H9 (cell line): ENCODE results near the gene LRRC7. TPM values are rescaled to one million over a fixed set of nuclear protein-coding genes. Genes with fewer than 3 reads are reported as not detected.
A peak's percentile ranks its signal among the peaks of the same experiment; 100 is the strongest.

Source experiments
- DNase-seq: peaks from one replicate; pipeline ENCODE4 v3.0.0-alpha.2; 2017
- H2AFZ ChIP-seq: one replicate; pipeline ENCODE4 v1.6.1; 2013; ENCODE audit warnings: mild to moderate bottlenecking, low read length, control low read depth, moderate library complexity
- H2AK5ac ChIP-seq: 2 replicates; pipeline ENCODE4 v1.6.1; 2013; ENCODE audit warnings: low read length, control low read depth, mixed read lengths; ENCODE audit not compliant: insufficient read length
- H2BK120ac ChIP-seq: one replicate; pipeline ENCODE4 v1.6.1; 2013; ENCODE audit warnings: low read depth, mild to moderate bottlenecking, low read length, control low read depth, inconsistent platforms; ENCODE audit not compliant: poor library complexity, severe bottlenecking
- H2BK12ac ChIP-seq: 2 replicates; pipeline ENCODE4 v1.6.1; 2013; ENCODE audit warnings: low read length, control low read depth, mixed read lengths, low read depth; ENCODE audit not compliant: insufficient read length
- H2BK15ac ChIP-seq: 2 replicates; pipeline ENCODE4 v1.6.1; 2013; ENCODE audit warnings: low read depth, low read length, control low read depth
- H2BK20ac ChIP-seq: one replicate; pipeline ENCODE4 v1.6.1; 2013; ENCODE audit warnings: low read depth, mild to moderate bottlenecking, low read length, control low read depth, inconsistent platforms; ENCODE audit not compliant: poor library complexity, severe bottlenecking
- H2BK5ac ChIP-seq: 2 replicates; pipeline ENCODE4 v1.6.1; 2013; ENCODE audit warnings: low read length, control low read depth, mixed read lengths; ENCODE audit not compliant: insufficient read length
- H3K14ac ChIP-seq: 2 replicates; pipeline ENCODE4 v1.6.1; 2013; ENCODE audit warnings: low read length, control low read depth; ENCODE audit not compliant: insufficient read depth
- H3K18ac ChIP-seq: 2 replicates; pipeline ENCODE4 v1.6.1; 2013; ENCODE audit warnings: low read depth, mild to moderate bottlenecking, mixed read lengths, low read length, control low read depth; ENCODE audit not compliant: insufficient read length
- H3K23ac ChIP-seq: 2 replicates; pipeline ENCODE4 v1.6.1; 2013; ENCODE audit warnings: low read length, control low read depth, mixed read lengths, low read depth; ENCODE audit not compliant: insufficient read length
- H3K23me2 ChIP-seq: 2 replicates; pipeline ENCODE4 v1.6.1; 2013; ENCODE audit warnings: low read depth, mild to moderate bottlenecking, mixed read lengths, low read length, control low read depth; ENCODE audit not compliant: insufficient read length, poor library complexity, severe bottlenecking
- H3K27ac ChIP-seq: 2 replicates; pipeline ENCODE4 v1.5.1; 2013; ENCODE audit warnings: low read length, control low read depth, mixed read lengths, low read depth; ENCODE audit not compliant: insufficient read length
- H3K27me3 ChIP-seq: 2 replicates; pipeline ENCODE4 v1.6.1; 2013; ENCODE audit warnings: low read length, control low read depth, inconsistent platforms; ENCODE audit not compliant: insufficient read depth
- H3K4ac ChIP-seq: 2 replicates; pipeline ENCODE4 v1.6.1; 2013; ENCODE audit warnings: low read depth, mild to moderate bottlenecking, control low read depth, inconsistent platforms, low read length, moderate library complexity
- H3K4me1 ChIP-seq: 2 replicates; pipeline ENCODE4 v1.6.1; 2013; ENCODE audit warnings: low read length, control low read depth, inconsistent platforms; ENCODE audit not compliant: insufficient read depth
- H3K4me2 ChIP-seq: 2 replicates; pipeline ENCODE4 v1.6.1; 2013; ENCODE audit warnings: low read length, control low read depth, mixed read lengths; ENCODE audit not compliant: insufficient read length, insufficient read depth
- H3K56ac ChIP-seq: 2 replicates; pipeline ENCODE4 v1.6.1; 2013; ENCODE audit warnings: low read depth, mild to moderate bottlenecking, mixed read lengths, low read length, control low read depth; ENCODE audit not compliant: insufficient read length
- H3K79me1 ChIP-seq: 2 replicates; pipeline ENCODE4 v1.6.1; 2013; ENCODE audit warnings: low read depth, mild to moderate bottlenecking, moderate library complexity, low read length, control low read depth, inconsistent platforms; ENCODE audit not compliant: insufficient read depth, poor library complexity, severe bottlenecking
- H3K79me2 ChIP-seq: 2 replicates; pipeline ENCODE4 v1.6.1; 2013; ENCODE audit warnings: low read length, control low read depth, inconsistent platforms; ENCODE audit not compliant: insufficient read depth
- H3K9ac ChIP-seq: 2 replicates; pipeline ENCODE4 v1.6.1; 2013; ENCODE audit warnings: low read length, control low read depth, mixed read lengths; ENCODE audit not compliant: insufficient read length; ENCODE audit errors: extremely low read depth
- H3K9me3 ChIP-seq: one replicate; pipeline ENCODE4 v1.6.1; 2013; ENCODE audit warnings: low read depth, low read length, inconsistent platforms; ENCODE audit not compliant: control insufficient read depth
- H3T11ph ChIP-seq: one replicate; pipeline ENCODE4 v1.6.1; 2013; ENCODE audit warnings: mild to moderate bottlenecking, low read length, control low read depth, inconsistent platforms
- H4K20me1 ChIP-seq: one replicate; pipeline ENCODE4 v1.6.1; 2013; ENCODE audit not compliant: control insufficient read depth, insufficient read length, insufficient read depth
- H4K5ac ChIP-seq: 2 replicates; pipeline ENCODE4 v1.6.1; 2013; ENCODE audit warnings: low read depth, mild to moderate bottlenecking, mixed read lengths, low read length, control low read depth; ENCODE audit not compliant: insufficient read length
- H4K8ac ChIP-seq: replicated peaks from 2 replicates; pipeline ENCODE4 v1.6.1; 2013; ENCODE audit warnings: low read length, control low read depth, mixed read lengths, low read depth; ENCODE audit not compliant: insufficient read length
- H4K91ac ChIP-seq: 2 replicates; pipeline ENCODE4 v1.6.1; 2013; ENCODE audit warnings: low read depth, mild to moderate bottlenecking, moderate library complexity, mixed read lengths, low read length, control low read depth; ENCODE audit not compliant: insufficient read length
- H3K27ac Mint-ChIP-seq, 3 experiments: 2 replicates in 2 of 3; 3 replicates in 1 of 3; pipeline ENCODE4 v1.8.0; 2020 to 2021; ENCODE audit warnings: mixed read lengths in 3 of 3, mild to moderate bottlenecking in 1 of 3, moderate library complexity in 1 of 3
- H3K27me3 Mint-ChIP-seq: 2 replicates; pipeline ENCODE4 v1.8.0; 2021; ENCODE audit warnings: low read depth, mild to moderate bottlenecking, moderate library complexity, mixed read lengths
- H3K36me3 Mint-ChIP-seq, 3 experiments: 2 replicates in 2 of 3; 3 replicates in 1 of 3; pipeline ENCODE4 v1.8.0; 2020 to 2021; ENCODE audit warnings: low read depth in 3 of 3, mixed read lengths in 3 of 3; ENCODE audit not compliant: insufficient read depth in 1 of 3
- H3K4me1 Mint-ChIP-seq, 2 experiments: 2 replicates each; pipeline ENCODE4 v1.8.0; 2020; ENCODE audit warnings: mixed read lengths in 2 of 2
- H3K4me3 Mint-ChIP-seq, 2 experiments: 2 replicates in 1 of 2; 3 replicates in 1 of 2; pipeline ENCODE4 v1.8.0; 2020 to 2021; ENCODE audit warnings: mild to moderate bottlenecking in 2 of 2, mixed read lengths in 2 of 2, moderate library complexity in 1 of 2
- H3K9me3 Mint-ChIP-seq, 2 experiments: 2 replicates in 1 of 2; 3 replicates in 1 of 2; pipeline ENCODE4 v1.8.0; 2020; ENCODE audit warnings: mild to moderate bottlenecking in 2 of 2, mixed read lengths in 2 of 2, moderate library complexity in 1 of 2
- WGBS: extraction: QIAGEN DNeasy Blood & Tissue Kit; methylation state at CpG from one replicate; pipeline ENCODE4 v1.1.7; 2013; ENCODE audit warnings: missing lambda C conversion rate, low lambda C conversion rate, mixed read lengths; ENCODE audit not compliant: insufficient read length; ENCODE audit errors: extremely low coverage; 5-methylcytosine and 5-hydroxymethylcytosine counted together
- total RNA-seq: library from RNA; stranded (reverse); gene quantifications from 2 replicates; pipeline ENCODE4 v1.2.1, GENCODE V29; 2021
- TF ChIP-seq, protein P1 (sequence below): fragments of 200-600 bp; sonication (generic); conservative IDR thresholded peaks from 3 replicates; pipeline ENCODE4 v1.8.0; 2021; ENCODE audit warnings: antibody characterized with exemption, mild to moderate bottlenecking

LRRC7 gene
- total RNA-seq, 1 experiment from 2014 or later = not detected

DNA sequence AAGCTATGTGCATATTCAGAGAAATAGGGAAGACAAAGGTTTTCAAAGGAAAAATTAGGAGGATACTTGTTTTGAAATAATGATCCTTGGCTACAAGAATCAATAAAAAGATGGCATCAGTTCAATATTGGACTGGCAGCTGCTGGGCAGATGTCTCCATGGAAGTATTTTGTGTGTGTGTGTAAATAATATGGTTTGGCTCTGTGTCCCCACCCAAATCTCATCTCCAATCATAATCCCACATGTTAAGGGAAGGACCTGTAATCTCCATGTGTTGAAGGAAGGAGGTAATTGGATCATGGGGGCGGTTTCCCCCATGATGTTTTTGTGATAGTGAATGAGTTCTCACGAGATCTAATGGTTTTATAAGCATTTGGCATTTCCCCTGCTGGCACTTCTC lies 40.4 kb upstream of the LRRC7 start:
- Histone ChIP-seq H3K9ac (no peak overlapping the region), H4K5ac (no peak overlapping the region), H4K8ac (no peak overlapping the region), H3K18ac (no peak overlapping the region), H3K27me3 (no peaks in the 10 kb centered on the region), H2BK15ac (no peak overlapping the region), H2AK5ac (no peak overlapping the region), H3K4ac (no peak overlapping the region), H3K79me2 (no peaks in the 10 kb centered on the region), H2BK20ac (peak overlapping the region; percentile 83), H2AFZ (no peak overlapping the region), H3K23me2 (no peaks in the 10 kb centered on the region), H3K56ac (no peak overlapping the region), H2BK120ac (no peak overlapping the region), H3K27ac (no peak overlapping the region), H3K14ac (no peak overlapping the region), H3K4me1 (no peaks in the 10 kb centered on the region), H4K20me1 (no peaks in the 10 kb centered on the region), H4K91ac (no peak overlapping the region), H3T11ph (no peak overlapping the region), H3K23ac (no peak overlapping the region), H3K79me1 (no peaks in the 10 kb centered on the region), H3K9me3 (no peaks in the 10 kb centered on the region), H2BK12ac (no peak overlapping the region), H3K4me2 (no peak overlapping the region), H2BK5ac (no peak overlapping the region)
- Mint-ChIP-seq H3K27ac (no peak overlapping the region), H3K9me3 (no peaks in the 10 kb centered on the region), H3K4me1 (no peaks in the 10 kb centered on the region), H3K27me3 (no peaks in the 10 kb centered on the region), H3K36me3 (no peaks in the 10 kb centered on the region), H3K4me3 (no peak overlapping the region)
- no CpG with 5 or more reads among the region's 2 CpGs for WGBS
- DNase-seq = no peak
- TF ChIP-seq, protein P1, sequence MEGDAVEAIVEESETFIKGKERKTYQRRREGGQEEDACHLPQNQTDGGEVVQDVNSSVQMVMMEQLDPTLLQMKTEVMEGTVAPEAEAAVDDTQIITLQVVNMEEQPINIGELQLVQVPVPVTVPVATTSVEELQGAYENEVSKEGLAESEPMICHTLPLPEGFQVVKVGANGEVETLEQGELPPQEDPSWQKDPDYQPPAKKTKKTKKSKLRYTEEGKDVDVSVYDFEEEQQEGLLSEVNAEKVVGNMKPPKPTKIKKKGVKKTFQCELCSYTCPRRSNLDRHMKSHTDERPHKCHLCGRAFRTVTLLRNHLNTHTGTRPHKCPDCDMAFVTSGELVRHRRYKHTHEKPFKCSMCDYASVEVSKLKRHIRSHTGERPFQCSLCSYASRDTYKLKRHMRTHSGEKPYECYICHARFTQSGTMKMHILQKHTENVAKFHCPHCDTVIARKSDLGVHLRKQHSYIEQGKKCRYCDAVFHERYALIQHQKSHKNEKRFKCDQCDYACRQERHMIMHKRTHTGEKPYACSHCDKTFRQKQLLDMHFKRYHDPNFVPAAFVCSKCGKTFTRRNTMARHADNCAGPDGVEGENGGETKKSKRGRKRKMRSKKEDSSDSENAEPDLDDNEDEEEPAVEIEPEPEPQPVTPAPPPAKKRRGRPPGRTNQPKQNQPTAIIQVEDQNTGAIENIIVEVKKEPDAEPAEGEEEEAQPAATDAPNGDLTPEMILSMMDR = no peak
